SK-N-SH (cell line): ENCODE results near the gene SLC9A2. TPM values are rescaled to one million over a fixed set of nuclear protein-coding genes. Genes with fewer than 3 reads are reported as not detected.

Experiments
- MAX ChIP-seq: IDR thresholded peaks from 2 replicates; pipeline ENCODE4 v1.4.0; 2012; ENCODE audit warnings: low read depth
- POLR2AphosphoS5 ChIP-seq: IDR thresholded peaks from 2 replicates; pipeline ENCODE4 v1.6.1; 2012; ENCODE audit warnings: low read depth, low read length
- RAD21 ChIP-seq: IDR thresholded peaks from 2 replicates; pipeline ENCODE4 v1.6.1; 2012; ENCODE audit warnings: mild to moderate bottlenecking, low read length
- polyA plus RNA-seq, 3 experiments: library from polyadenylated mRNA; depleted of rRNA; stranded (reverse); fragments of >200 nt; gene quantifications; 2 replicates each; pipeline ENCODE4 v1.2.3, GENCODE V29; 2012

The SLC9A2 gene
- polyA plus RNA-seq, 1 of the 3 experiments (the other 2 are of a cell fraction), result not detected

GRCh38 chr2:102758439-102758838 is 139.1 kb downstream of the SLC9A2 start (continued):
- TF ChIP-seq MAX, result no peak
- no peak for TF ChIP-seq RAD21
- TF ChIP-seq POLR2AphosphoS5, result no peak
- TF ChIP-seq, all 33 proteins: peak for 0

Other genes starting within 250 kb of the SLC9A2 start
- not detected in 2 replicates for gene IL18RAP, start 196.4 kb upstream of the SLC9A2 start, polyA plus RNA-seq (2012; rRNA removed)
- gene SLC9A4, start 146.3 kb upstream of the SLC9A2 start, polyA plus RNA-seq (2012; rRNA removed), result 0.07 and 0.11 TPM in 2 replicates
- gene TMEM182, start 142.5 kb downstream of the SLC9A2 start, polyA plus RNA-seq (2012; rRNA removed), result 1.7 and 3.4 TPM in 2 replicates